HG03039 (cell line): ENCODE measurements around the gene GPR15.
"Not testable (repeated sequence)": the region's sequence is repeated elsewhere in the genome, so short reads cannot be mapped to it uniquely, and the experiment has no call there.

ENCODE experiments used
- ATAC-seq: cut with Tn5 transposase; IDR thresholded peaks from one replicate; pipeline ENCODE4 v1.9.1; 2021; ENCODE audit warnings: mild to moderate bottlenecking, moderate library complexity; ENCODE audit not compliant: unreplicated experiment

GPR15 gene

GRCh38 chr3:98556164-98557130, 24.7 kb downstream of the GPR15 start:
- ATAC-seq: peak; percentile 71

DNA sequence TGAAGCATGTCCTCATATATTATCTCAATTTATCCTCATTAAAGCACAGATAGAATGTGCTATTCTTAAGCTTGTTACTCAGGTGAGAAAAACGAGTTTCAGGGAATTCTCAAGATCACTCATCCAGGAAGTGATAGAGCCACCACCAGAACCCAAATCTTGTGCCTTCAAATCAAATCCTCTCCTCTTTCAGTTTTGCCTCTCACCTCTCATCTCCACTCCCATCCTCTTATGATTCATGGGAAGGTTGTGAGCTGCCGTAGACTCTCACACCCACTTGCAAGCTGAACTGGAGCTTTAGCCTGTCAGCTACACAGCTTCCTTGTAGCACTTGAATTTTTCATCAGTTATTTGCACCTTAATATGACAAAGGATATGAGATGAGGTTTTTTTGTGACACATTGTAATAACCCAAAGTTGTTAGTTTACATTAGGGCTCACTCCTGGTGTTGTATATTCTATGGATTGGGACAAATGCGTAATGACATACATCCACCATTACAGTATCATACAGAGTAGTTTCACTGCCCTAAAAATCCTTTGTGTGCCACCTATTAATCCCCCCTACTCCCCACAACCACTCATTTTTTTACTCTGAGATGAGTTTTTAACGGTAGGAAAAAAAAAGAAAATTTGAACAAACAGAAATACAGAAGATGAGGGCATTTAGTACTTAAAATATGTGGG, 25.7 kb downstream of the GPR15 start:
- peak; percentile 25 for ATAC-seq

DNA sequence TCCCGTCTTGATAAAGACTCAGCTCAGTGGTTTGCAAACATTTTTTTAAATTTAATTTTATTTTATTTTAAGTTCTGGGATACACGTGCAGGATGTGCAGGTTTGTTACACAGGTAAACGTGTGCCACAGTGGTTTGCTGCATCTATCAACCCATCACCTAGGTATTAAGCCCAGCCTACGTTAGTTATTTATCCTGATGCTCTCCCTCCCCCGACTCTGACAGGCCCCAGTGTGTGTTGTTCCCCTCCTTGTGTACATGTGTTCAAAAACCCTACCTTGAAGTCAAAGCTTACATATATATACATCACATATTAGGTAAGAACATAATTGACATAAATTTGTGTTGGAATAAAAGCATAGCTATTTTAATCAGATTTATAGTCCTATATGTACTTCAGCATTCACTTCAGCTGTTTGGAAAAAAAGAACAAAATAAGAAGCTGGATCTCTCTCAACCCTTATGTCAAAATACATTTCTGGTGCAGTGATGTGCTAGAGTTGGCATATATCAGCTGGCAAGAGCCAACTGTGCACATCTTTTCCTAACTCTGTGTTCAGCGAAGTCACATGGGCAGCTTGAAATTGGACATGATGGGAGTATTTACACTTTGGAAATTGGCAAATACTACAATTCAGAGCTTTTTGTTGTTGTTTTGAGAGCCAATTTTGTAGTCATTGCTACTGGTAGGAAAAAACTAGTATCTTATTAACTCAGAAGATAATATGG, 26.5 kb downstream of the GPR15 start:
- no peak for ATAC-seq

- ATAC-seq: not testable (repeated sequence)
Measured at GRCh38 chr3:98559769-98560168, 28.0 kb downstream of the GPR15 start.

DNA sequence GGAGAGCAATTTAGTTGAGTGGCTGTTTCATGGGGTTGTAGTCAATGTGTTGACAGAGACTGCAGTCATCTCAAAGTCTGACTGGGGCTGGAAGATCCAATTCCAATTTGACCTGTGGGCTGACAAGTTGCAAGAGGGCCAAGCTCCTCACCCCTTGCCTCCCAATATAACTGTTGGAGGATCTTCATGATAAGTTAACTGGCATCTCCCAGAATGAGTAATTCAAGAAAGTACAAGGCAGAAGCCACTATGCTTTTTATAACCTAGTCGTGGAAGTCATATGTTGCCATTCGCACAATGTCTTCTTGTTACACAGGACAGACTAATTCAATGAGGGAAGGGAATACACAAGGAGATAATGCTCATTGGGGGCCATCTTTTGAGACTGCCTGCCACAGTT, 29.1 kb downstream of the GPR15 start:
- no peak for ATAC-seq

- no peak for ATAC-seq
Measured at GRCh38 chr3:98561727-98562521, 30.1 kb downstream of the GPR15 start.

DNA sequence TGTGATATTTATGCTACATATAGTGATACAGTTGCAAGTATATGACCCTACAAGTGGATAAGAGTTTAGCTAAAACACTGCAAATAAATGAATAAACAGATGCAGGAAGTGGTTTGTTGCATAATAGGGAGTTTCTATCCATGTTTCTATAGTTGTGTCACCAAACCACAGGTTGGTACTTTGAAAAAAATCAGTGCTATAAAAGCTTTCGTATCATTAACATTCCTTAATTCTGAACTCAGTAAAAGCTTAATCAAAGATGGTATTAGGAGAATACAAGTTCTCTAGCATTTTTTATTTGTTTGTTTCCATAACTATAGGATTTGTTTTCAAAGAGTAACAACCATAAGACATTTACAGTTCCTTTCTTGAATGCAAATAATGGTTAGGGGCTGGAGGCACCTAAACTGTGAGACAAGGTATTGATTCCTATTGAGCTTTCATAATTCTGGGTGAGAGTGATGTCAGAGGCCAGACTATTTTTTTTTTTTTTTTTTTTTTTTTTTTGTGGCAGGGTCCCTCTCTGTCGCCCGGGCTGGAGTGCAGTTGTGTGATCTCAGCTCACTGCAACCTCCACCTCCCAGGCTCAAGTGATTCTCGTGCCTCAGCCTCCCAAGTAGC, 32.0 kb downstream of the GPR15 start:
- peak; percentile 44 for ATAC-seq

DNA sequence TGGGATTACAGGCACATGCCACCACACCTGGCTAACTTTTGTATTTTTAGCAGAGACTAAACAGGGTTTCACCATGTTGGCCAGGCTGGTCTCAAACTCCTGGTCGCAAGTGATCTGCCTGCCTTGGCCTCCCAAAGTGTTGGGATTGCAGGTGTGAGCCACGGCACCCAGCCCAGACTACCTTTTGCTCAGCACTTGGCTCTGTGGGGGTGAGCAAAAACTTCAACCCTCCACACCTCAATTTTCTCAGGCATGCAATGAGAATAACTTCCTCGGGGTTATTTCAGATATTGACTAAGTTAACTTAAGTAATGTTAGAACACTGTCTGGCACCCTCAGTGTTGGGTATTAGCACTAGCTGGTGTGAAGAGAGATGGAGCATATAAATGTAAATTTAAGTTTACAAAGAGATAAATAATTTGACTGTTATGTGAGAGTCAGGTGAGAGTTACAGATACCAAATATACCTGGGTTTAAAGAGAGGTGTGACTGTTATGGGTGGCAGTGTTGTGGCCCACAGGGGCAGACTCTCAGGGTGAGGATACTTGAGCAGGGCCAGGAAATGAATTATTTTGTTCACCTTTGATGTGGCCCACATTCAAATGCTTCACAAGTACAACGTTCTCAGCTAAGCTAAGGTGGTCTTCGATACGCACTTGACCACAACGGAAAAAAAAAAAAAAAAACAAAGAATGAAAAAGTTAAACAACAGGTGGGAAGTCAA, 32.7 kb downstream of the GPR15 start:
- no peak for ATAC-seq

GRCh38 chr3:98565237-98565643, 33.5 kb downstream of the GPR15 start:
- ATAC-seq: no peak

DNA sequence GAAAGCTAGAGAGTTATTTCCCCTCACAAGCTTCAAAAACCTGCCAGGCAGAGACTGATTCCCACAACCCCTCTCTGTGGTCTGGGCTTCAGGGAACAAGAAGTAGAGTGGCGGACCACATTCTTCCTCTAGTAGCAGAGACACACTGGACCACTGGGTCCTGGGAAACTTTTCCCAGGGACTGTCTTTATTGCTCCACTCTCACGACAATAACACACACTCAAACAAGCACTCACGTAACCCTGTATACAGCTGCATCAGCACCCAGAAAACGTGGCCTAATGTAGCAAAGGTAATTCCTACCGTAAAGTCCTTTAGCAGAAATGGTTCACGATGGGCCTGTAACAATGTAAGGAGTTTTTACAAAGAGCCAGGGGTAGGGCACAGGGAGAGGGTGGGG, 34.1 kb downstream of the GPR15 start:
- ATAC-seq: no peak

DNA sequence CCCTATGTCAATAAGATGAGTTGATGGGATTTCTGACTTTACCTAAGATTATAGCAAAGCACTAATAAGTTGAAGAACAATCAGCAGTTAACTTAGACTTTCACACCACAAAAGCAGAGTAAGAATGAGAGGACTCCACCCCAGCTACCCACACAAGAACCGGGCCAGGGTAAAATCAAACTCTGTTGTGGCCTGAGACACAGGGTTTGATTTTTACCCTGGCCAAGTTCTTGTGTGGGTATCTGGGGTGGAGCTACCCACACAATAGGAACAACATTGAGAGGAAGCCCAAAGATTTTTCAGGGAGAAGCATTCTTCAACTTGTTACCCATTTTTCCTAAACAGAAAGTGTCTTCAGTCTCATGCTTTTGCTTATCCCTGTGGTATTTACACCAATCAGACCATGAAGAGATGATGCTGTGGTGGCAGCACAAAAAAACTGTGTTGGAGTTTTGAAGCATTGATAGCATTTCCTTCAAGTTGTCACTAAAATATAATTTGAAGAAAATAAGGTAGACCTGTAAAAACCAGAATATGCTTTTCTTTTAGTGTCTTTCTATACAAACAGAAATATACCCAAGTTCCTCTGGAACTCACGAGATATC, 36.0 kb downstream of the GPR15 start:
- ATAC-seq: peak; percentile 32

GRCh38 chr3:98568402-98568801, 36.6 kb downstream of the GPR15 start:
- ATAC-seq: no peak

GRCh38 chr3:98573181-98573728, 41.5 kb downstream of the GPR15 start:
- peak; percentile 43 for ATAC-seq

DNA sequence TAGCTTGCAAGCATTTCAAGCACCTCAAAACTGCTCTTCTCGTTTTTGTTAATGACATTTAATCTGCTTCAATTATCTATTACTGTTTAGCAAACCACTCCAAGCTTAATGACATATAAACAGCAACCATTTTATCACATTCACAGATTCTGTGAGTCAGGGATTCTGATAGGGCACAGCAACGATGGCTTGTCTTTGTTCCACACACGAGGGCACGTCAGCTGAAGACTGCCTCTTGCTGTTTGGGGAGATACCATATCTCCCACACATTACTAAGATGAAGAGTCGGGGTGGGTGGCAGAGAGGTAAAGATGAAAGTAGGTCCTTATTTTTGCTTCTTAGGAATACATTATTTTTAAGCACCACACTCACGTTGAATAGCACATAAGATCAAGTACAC, 42.4 kb downstream of the GPR15 start:
- no peak for ATAC-seq

- no peak for ATAC-seq
Measured at GRCh38 chr3:98577178-98577895, 45.6 kb downstream of the GPR15 start.

DNA sequence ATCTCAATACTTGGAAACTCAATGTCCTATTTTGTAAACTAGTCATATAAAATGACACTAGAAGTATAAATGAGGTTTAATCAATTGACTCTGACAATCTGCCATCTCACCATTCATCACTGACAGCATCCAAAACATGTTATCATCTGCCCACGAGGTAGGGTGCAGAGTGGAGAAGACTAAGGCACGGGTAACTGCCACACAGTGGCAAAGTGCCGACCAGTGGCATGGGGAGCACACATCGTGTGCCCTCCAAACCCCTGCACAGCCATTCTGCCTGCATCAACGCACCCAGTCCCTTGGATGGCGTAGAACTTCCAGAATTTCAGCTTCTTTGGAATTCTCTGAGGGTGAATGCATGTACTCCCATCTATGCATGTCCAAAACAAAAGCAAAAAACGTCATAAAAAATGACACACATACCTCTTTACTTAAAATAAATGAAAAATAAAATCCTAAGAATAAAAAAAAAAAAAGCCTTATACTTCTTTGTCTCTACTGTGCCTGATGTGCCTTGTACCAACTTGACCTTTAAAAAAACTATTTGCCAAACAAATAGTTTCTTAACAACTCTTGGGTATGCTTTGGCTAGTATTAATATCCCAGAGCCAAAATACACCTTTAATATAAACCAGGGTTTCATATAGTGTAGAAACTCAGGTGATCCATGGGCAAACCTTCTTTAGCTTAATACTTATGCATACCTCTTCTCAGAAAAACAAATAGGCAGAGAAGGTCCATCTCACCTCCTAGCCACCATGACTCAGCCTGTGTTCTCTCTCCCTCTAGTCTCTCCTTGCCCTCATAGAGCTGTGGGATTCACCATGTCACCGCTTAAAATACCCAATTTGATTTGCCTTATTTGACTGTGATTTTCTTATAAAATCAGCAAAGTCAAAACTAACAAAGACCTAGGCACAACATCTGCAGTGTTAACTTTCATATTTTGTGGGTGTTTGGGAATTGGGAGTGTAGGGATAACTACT, 48.9 kb downstream of the GPR15 start:
- no peak for ATAC-seq

DNA sequence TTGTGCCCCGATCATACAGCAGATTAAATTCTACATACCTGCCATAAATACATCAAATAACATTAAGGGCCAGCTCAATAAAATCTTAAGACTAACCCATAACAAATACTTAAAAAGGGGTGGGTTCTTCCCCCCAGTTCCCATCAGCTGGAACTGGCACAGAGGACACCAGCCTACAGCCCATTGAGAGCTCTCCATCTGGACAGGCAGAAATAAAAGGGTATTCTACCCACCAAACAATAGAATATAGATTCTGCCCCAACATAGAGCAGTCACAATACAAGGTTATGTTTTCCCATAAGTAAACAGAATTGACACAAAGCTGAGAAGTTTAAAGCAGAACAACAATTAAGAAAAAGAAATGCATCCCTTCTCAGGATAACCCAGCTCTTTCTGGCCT, 49.7 kb downstream of the GPR15 start:
- ATAC-seq: no peak
